ENCODE results near the gene MYCBPAP.
A peak's percentile ranks its signal among the peaks of the same experiment; 100 is the strongest.

MYCBPAP gene

GRCh38 chr17:50556803-50557202, 48.6 kb downstream of the MYCBPAP start:
- DNase-seq (ENCODE audit: low read depth in 2 of 2): no peak

GRCh38 chr17:50557630-50558029, 49.4 kb downstream of the MYCBPAP start:
- no peak for DNase-seq (ENCODE audit: low read depth in 2 of 2)

GRCh38 chr17:50558091-50558490, 49.9 kb downstream of the MYCBPAP start:
- no peak for DNase-seq (ENCODE audit: low read depth in 2 of 2)

- no peak for DNase-seq (ENCODE audit: low read depth in 2 of 2)
Observed at GRCh38 chr17:50558581-50558940, 50.3 kb downstream of the MYCBPAP start.

GRCh38 chr17:50558941-50559614, 50.8 kb downstream of the MYCBPAP start:
- no peak for DNase-seq (ENCODE audit: low read depth in 2 of 2)

GRCh38 chr17:50559674-50560184, 51.5 kb downstream of the MYCBPAP start:
- no peak for DNase-seq (ENCODE audit: low read depth in 2 of 2)

GRCh38 chr17:50560185-50560824, 52.1 kb downstream of the MYCBPAP start, which contains the start of gene CACNA1G:
Gene CACNA1G (plus strand): TSS chr17:50560715. CDS start chr17:50561460, 745 bp downstream.
- peak; percentile 61 to 72 for DNase-seq (ENCODE audit: low read depth in 2 of 2)

GRCh38 chr17:50560931-50561745, 52.9 kb downstream of the MYCBPAP start:
- DNase-seq (ENCODE audit: low read depth in 2 of 2): no peak

GRCh38 chr17:50561746-50562141, 53.5 kb downstream of the MYCBPAP start:
- DNase-seq (ENCODE audit: low read depth in 2 of 2): no peak

- no peak for DNase-seq (ENCODE audit: low read depth in 2 of 2)
Observed at GRCh38 chr17:50562242-50563091, 54.2 kb downstream of the MYCBPAP start.

GRCh38 chr17:50563092-50563511, 54.9 kb downstream of the MYCBPAP start:
- no peak for DNase-seq (ENCODE audit: low read depth in 2 of 2)

GRCh38 chr17:50564916-50565315, 56.7 kb downstream of the MYCBPAP start:
- DNase-seq (ENCODE audit: low read depth in 2 of 2): no peak

GRCh38 chr17:50565402-50566350, 57.4 kb downstream of the MYCBPAP start:
- DNase-seq (ENCODE audit: low read depth in 2 of 2): no peak

- no peak for DNase-seq (ENCODE audit: low read depth in 2 of 2)
Observed at GRCh38 chr17:50566886-50567285, 58.6 kb downstream of the MYCBPAP start.

GRCh38 chr17:50568659-50569058, 60.4 kb downstream of the MYCBPAP start:
- DNase-seq (ENCODE audit: low read depth in 2 of 2): no peak

GRCh38 chr17:50569592-50569991, 61.4 kb downstream of the MYCBPAP start:
- no peak for DNase-seq (ENCODE audit: low read depth in 2 of 2)

- no peak for DNase-seq (ENCODE audit: low read depth in 2 of 2)
Observed at GRCh38 chr17:50570032-50570431, 61.8 kb downstream of the MYCBPAP start.

GRCh38 chr17:50570528-50570927, 62.3 kb downstream of the MYCBPAP start:
- DNase-seq (ENCODE audit: low read depth in 2 of 2): no peak

- no peak for DNase-seq (ENCODE audit: low read depth in 2 of 2)
Observed at GRCh38 chr17:50571681-50572080, 63.4 kb downstream of the MYCBPAP start.

- no peak for DNase-seq (ENCODE audit: low read depth in 2 of 2)
Observed at GRCh38 chr17:50572541-50572940, 64.3 kb downstream of the MYCBPAP start.

Data from stimulated activated CD8-positive, alpha-beta memory T cell treated with anti-CD3 and anti-CD28 coated beads, Interleukin-15, amount 100 ng/mL, for 4 hours (primary cell).